Esophagus squamous epithelium (tissue), 5 donors: ENCODE results near the gene GNAT3. TPM values are rescaled to one million over a fixed set of nuclear protein-coding genes. Genes with fewer than 3 reads are reported as not detected.

Experiments
- DNase-seq: peaks from one replicate; lab custom pipeline; 2025; lab: John Stamatoyannopoulos, UW
- H3K27ac ChIP-seq, 4 donors: fragments of 200-600 bp; sonication (generic); one replicate each; pipeline ENCODE4 v1.5.1; 2016 to 2019; ENCODE audit warnings: mild to moderate bottlenecking in 1 of 4
- H3K27me3 ChIP-seq, 4 donors: fragments of 200-600 bp; sonication (generic); 1 replicate in 3 of 4; 2 replicates in 1 of 4; pipeline versions ENCODE4 v1.5.1 to v1.6.0; 2017 to 2021; ENCODE audit warnings: antibody characterized with exemption in 1 of 4
- H3K36me3 ChIP-seq, 3 donors: fragments of 200-600 bp; sonication (generic); one replicate each; pipeline ENCODE4 v1.5.1; 2016 to 2019
- H3K4me1 ChIP-seq, 3 donors: fragments of 200-600 bp; sonication (generic); one replicate each; pipeline ENCODE4 v1.5.1; 2017 to 2019
- H3K4me3 ChIP-seq, 4 donors: fragments of 200-600 bp; sonication (generic); 1 replicate in 3 of 4; 2 replicates in 1 of 4; pipeline ENCODE4 v1.5.1; 2016 to 2019; ENCODE audit warnings: mild to moderate bottlenecking in 2 of 4, moderate library complexity in 1 of 4
- H3K9me3 ChIP-seq, 3 donors: fragments of 200-600 bp; sonication (generic); one replicate each; pipeline ENCODE4 v1.5.1; 2016 to 2019
- CTCF ChIP-seq, 6 experiments: fragments of 450-650 bp in 4 of 6; fragments of 200-600 bp in 2 of 6; sonication (generic) in 2 of 6; IDR thresholded peaks; one replicate each; pipeline ENCODE4 v1.5.1; 2016 to 2019; ENCODE audit warnings: antibody characterized with exemption in 6 of 6, mild to moderate bottlenecking in 4 of 6, moderate library complexity in 4 of 6
- POLR2A ChIP-seq, 4 donors: fragments of 450-650 bp; IDR thresholded peaks; one replicate each; pipeline ENCODE4 v1.6.1; 2017; ENCODE audit warnings: antibody characterized with exemption in 4 of 4, mild to moderate bottlenecking in 4 of 4, moderate library complexity in 3 of 4
- WGBS, 2 donors: methylation state at CpG; one replicate each; pipeline ENCODE4 v1.1.5; 2018; 5-methylcytosine and 5-hydroxymethylcytosine counted together
- intact Hi-C: fragments of 100-400 bp; cut with DNase I; formaldehyde crosslinking; loops from one replicate; pipeline ENCODE4 v1.15.0; 2022
- total RNA-seq, 4 donors: library from RNA; depleted of rRNA; stranded (reverse); fragments of >200 nt; gene quantifications; one replicate each; pipeline ENCODE4 v1.1.0, GENCODE V29; 2016
- donor health status: DM: yes; HTN: yes; CAD: no.

The GNAT3 gene
- total RNA-seq, 4 donors from 2014 or later = not detected

DNA sequence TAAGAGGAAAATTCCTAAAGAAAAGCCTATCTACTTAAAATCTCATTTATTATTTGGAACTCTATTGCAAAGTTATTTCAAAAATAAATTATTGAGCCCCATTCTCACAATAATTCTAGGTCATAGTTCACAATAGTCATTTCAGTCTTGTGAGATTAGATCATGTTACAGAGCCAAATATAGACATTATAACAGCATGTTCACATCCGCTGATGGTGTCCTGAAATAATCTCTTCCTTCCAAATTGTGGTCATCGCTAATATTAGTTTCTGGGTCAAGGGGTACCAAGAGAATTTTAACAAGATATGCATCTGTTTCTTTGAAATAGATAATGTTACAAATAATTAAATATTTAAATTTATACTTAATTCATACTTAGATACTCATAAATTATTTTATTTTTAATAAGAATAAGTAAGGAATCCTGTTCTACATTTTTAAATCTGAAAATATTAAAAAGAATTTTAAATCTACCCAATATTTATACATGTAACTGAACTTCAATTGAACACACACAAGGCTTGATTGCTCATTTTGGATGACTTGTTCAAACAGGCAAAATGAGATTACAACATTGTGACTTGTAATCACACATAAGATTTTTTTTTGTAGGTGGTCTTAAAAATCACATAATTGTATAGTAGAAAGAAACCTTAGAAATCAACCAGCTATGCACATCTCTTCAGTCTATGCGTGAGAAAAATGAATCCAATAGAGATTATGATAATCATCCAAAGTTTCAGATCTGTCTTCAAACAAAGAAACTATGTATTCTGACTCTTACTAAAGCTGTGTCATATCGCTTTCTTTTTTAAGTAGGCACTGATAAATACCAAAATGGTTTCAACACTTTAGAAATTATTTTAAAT, 13.1 kb downstream of the GNAT3 start:
- intact Hi-C loops = no loop called here
- H3K4me3 ChIP-seq = no peak overlapping the region
- H3K27ac ChIP-seq = peak overlapping the region in 2 of 4 donors; percentile 30 to 54
- WGBS, 2 donors = 29 to 38% methylated on average over 4 of the region's 4 CpGs
- H3K4me1 ChIP-seq = peaks cover 3 to 14% (median 7%) of the 10 kb centered on the region in 3 donors
- no peaks in the 10 kb centered on the region for H3K9me3 ChIP-seq
- TF ChIP-seq CTCF (IDR thresholded peaks at IDR 0.05) (no peak), POLR2A (IDR thresholded peaks at IDR 0.05) (no peak)
- no peak for DNase-seq
- no peaks in the 10 kb centered on the region for H3K36me3 ChIP-seq
- H3K27me3 ChIP-seq = no peaks in the 10 kb centered on the region

GRCh38 chr7:80496586-80496985, 15.3 kb downstream of the GNAT3 start:
- 41 to 49% methylated on average over 3 of the region's 3 CpGs for WGBS, 2 donors
- intact Hi-C loops = no loop called here
- DNase-seq = no peak
- H3K4me1 ChIP-seq = peaks cover 3 to 14% (median 7%) of the 10 kb centered on the region in 3 donors
- no peak overlapping the region for H3K27ac ChIP-seq
- no peak overlapping the region for H3K4me3 ChIP-seq
- no peaks in the 10 kb centered on the region for H3K27me3 ChIP-seq
- no peaks in the 10 kb centered on the region for H3K36me3 ChIP-seq
- H3K9me3 ChIP-seq = no peaks in the 10 kb centered on the region
- TF ChIP-seq POLR2A (IDR thresholded peaks at IDR 0.05) = no peak
- no peak for TF ChIP-seq CTCF (IDR thresholded peaks at IDR 0.05)

DNA sequence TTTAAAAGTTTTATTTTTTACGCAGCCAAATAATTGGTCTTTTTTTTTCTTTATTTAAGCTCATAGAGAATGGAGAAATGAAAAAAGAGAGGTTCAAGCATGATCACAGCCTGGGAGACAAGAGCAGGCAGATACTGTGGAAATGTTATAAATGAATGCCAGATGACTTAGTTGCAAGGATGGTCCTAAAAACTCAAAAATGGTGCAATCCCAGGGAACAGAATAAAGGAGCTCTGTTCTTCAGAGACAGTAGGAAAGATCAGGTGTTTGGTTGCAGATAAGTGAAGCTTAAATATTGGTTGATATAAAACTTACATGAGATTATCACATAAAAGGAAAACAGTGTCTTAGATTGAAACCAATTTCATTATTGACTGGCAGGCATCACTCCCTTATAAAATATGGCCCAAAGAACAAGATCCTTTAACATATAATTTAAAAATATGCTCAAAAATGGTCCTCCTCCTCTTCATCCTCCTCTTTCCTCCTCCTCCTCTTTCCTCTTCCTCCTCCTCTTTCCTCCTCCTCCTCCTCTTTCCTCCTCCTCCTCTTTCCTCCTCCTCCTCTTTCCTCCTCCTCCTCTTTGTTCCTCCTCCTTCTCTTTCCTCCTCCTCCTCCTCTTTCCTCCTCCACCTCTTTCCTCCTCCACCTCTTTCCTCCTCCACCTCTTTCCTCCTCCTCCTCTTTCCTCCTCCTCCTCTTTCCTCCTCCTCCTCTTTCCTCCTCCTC, 18.6 kb downstream of the GNAT3 start:
- Histone ChIP-seq H3K9me3 (no peaks in the 10 kb centered on the region), H3K36me3 (no peaks in the 10 kb centered on the region), H3K27ac (no peak overlapping the region), H3K4me1 (peaks cover 0 to under 1% (median 0%) of the 10 kb centered on the region in 3 donors), H3K4me3 (no peak overlapping the region), H3K27me3 (no peaks in the 10 kb centered on the region)
- WGBS, 2 donors = 82 to 88% methylated on average over 1 of the region's 1 CpG
- intact Hi-C loops = no loop called here
- TF ChIP-seq POLR2A (IDR thresholded peaks at IDR 0.05) (no peak), CTCF (IDR thresholded peaks at IDR 0.05) (no peak)
- no peak for DNase-seq

GRCh38 chr7:80491462-80491861, 20.4 kb downstream of the GNAT3 start:
- WGBS, 2 donors = 79 to 84% methylated on average over 4 of the region's 4 CpGs
- Histone ChIP-seq H3K4me1 (no peaks in the 10 kb centered on the region), H3K36me3 (no peaks in the 10 kb centered on the region), H3K4me3 (no peak overlapping the region), H3K27me3 (no peaks in the 10 kb centered on the region), H3K27ac (no peak overlapping the region), H3K9me3 (no peaks in the 10 kb centered on the region)
- no peak for TF ChIP-seq CTCF (IDR thresholded peaks at IDR 0.05)
- TF ChIP-seq POLR2A (IDR thresholded peaks at IDR 0.05) = no peak
- DNase-seq = no peak
- intact Hi-C loops = no loop called here

- DNase-seq = no peak
- no peak overlapping the region for H3K4me3 ChIP-seq
- no peaks in the 10 kb centered on the region for H3K4me1 ChIP-seq
- TF ChIP-seq CTCF (IDR thresholded peaks at IDR 0.05) (no peak), POLR2A (IDR thresholded peaks at IDR 0.05) (no peak)
- H3K27ac ChIP-seq = no peak overlapping the region
- intact Hi-C loops = no loop called here
- H3K36me3 ChIP-seq = no peaks in the 10 kb centered on the region
- H3K9me3 ChIP-seq = no peaks in the 10 kb centered on the region
- 67 to 77% methylated on average over 5 of the region's 5 CpGs for WGBS, 2 donors
- no peaks in the 10 kb centered on the region for H3K27me3 ChIP-seq
Observed at GRCh38 chr7:80488851-80489370, 23.0 kb downstream of the GNAT3 start.
